ENCODE results near the gene FARP1. TPM values are rescaled to one million over a fixed set of nuclear protein-coding genes. Genes with fewer than 3 reads are reported as not detected.
"Not testable (repeated sequence)": the region's sequence is repeated elsewhere in the genome, so short reads cannot be mapped to it uniquely, and the experiment has no call there.

The FARP1 gene
- total RNA-seq, 2 experiments from 2014 or later: not detected

DNA sequence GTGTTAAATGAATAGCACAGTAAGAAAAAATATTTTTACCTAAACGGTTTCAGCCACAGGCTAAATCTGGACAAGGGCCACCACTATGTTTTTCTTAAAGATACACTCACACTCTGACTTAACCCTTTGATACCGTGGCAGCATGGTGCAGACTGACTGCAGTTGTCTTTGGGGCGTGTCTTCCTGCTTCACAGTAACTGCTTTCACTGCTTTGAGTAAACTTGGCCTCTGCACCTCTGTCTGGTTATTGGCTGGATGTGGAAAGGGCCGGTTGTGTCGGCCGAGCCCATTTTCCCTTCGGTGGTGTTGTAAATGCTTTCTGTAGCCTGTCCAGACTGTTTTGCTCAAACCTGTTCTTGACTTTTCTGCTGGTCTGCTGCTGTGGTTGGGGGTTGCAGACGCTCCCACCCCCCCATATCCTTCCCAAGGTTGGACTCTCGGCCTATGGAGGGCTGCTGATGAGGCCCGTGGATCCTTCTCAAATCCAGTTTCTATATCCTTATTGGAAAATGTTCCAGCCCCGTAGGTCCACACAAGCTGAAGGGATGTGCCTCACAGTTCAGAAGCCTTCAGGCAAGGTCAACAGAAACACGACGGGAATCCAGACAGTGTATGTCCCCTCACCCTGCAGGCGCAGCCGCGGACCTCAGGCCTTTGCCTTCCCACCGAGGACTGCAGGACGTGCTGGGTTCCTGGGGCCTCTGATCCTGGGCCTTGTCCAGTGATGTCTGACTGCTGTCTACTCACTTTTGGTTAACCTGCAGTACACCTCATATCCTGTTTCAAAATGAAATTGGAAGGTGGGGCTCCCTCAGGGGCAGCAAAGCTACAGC is 124.4 kb downstream of the FARP1 start:
- POLR2A ChIA-PET: no interaction called here
- no peaks in the 10 kb centered on the region for H3K79me2 ChIP-seq (ENCODE audit: insufficient read depth, low read depth, low read length)
- TF ChIP-seq, protein P1, sequence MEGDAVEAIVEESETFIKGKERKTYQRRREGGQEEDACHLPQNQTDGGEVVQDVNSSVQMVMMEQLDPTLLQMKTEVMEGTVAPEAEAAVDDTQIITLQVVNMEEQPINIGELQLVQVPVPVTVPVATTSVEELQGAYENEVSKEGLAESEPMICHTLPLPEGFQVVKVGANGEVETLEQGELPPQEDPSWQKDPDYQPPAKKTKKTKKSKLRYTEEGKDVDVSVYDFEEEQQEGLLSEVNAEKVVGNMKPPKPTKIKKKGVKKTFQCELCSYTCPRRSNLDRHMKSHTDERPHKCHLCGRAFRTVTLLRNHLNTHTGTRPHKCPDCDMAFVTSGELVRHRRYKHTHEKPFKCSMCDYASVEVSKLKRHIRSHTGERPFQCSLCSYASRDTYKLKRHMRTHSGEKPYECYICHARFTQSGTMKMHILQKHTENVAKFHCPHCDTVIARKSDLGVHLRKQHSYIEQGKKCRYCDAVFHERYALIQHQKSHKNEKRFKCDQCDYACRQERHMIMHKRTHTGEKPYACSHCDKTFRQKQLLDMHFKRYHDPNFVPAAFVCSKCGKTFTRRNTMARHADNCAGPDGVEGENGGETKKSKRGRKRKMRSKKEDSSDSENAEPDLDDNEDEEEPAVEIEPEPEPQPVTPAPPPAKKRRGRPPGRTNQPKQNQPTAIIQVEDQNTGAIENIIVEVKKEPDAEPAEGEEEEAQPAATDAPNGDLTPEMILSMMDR (conservative IDR thresholded peaks at IDR 0.05; ENCODE audit: low read length): no peak
- no peak for TF ChIP-seq EZH2phosphoT487 (IDR thresholded peaks at IDR 0.05; ENCODE audit: borderline replicate concordance, low read depth, low read length)
- no peaks in the 10 kb centered on the region for H3K9me3 ChIP-seq (ENCODE audit: low read length)
- no peaks in the 10 kb centered on the region for H3K9me2 ChIP-seq (ENCODE audit: insufficient read depth, low read length)
- no peaks in the 10 kb centered on the region for H4K20me1 ChIP-seq (ENCODE audit: insufficient read depth, low read length)
- CTCF ChIA-PET (ENCODE audit: unreplicated experiment): no interaction called here
- no peak for DNase-seq (ENCODE audit: low spot score)
- no peaks in the 10 kb centered on the region for H3K4me1 ChIP-seq (ENCODE audit: insufficient read depth, low read length, poor library complexity, severe bottlenecking)
- intact Hi-C loops (cut with micrococcal nuclease; ENCODE audit: unreplicated experiment): no loop called here
- no peak overlapping the region for H2AFZ ChIP-seq (ENCODE audit: low read length)
- no peak overlapping the region for H3K27ac ChIP-seq (ENCODE audit: low read depth, low read length, poor library complexity, severe bottlenecking)
- no peaks in the 10 kb centered on the region for H3K36me3 ChIP-seq (ENCODE audit: insufficient read depth, low read length)
- no TSS peak for BruUV-seq (replicated peaks)
- no peak overlapping the region for H3K4me3 ChIP-seq (ENCODE audit: low read depth, low read length, poor library complexity, severe bottlenecking)
- H3K4me2 ChIP-seq (ENCODE audit: low read length): no peak overlapping the region

DNA sequence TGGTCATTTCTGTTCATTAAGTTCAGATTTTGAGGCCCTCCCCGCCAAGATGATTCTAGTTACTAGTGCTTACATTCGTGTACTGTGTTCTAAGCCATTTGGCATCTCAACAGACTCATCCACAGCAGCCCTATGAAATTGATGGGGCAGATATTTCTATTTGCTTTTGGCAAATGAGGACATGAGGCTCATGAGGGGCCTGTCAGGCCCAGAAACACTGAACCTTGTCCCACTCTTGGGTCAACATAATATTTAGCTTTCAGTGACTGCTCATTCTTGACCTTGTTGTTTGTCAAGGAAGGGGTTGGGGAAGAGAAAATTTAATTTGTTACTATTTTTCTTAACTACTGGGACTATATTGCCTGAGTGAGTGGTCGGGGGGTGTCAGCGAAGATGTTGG is 126.5 kb downstream of the FARP1 start:
- no peak for DNase-seq (ENCODE audit: low spot score)
- Histone ChIP-seq H3K9me3 (ENCODE audit: low read length) (no peaks in the 10 kb centered on the region), H3K79me2 (ENCODE audit: insufficient read depth, low read depth, low read length) (no peaks in the 10 kb centered on the region), H3K27ac (ENCODE audit: low read depth, low read length, poor library complexity, severe bottlenecking) (no peak overlapping the region), H4K20me1 (ENCODE audit: insufficient read depth, low read length) (no peaks in the 10 kb centered on the region), H3K36me3 (ENCODE audit: insufficient read depth, low read length) (no peaks in the 10 kb centered on the region), H3K4me3 (ENCODE audit: low read depth, low read length, poor library complexity, severe bottlenecking) (no peak overlapping the region), H3K4me2 (ENCODE audit: low read length) (no peak overlapping the region), H3K4me1 (ENCODE audit: insufficient read depth, low read length, poor library complexity, severe bottlenecking) (no peaks in the 10 kb centered on the region), H2AFZ (ENCODE audit: low read length) (no peak overlapping the region), H3K9me2 (ENCODE audit: insufficient read depth, low read length) (no peaks in the 10 kb centered on the region)
- intact Hi-C loops (cut with micrococcal nuclease; ENCODE audit: unreplicated experiment): no loop called here
- CTCF ChIA-PET (ENCODE audit: unreplicated experiment): no interaction called here
- POLR2A ChIA-PET: interaction anchor here (0.5 to 0.7 kb wide), 3 partner anchors 8 to 456 kb away, joined by 3 to 4 read pairs (median 3); no protein-coding TSS in a partner anchor
- BruUV-seq (replicated peaks): no TSS peak
- TF ChIP-seq EZH2phosphoT487 (IDR thresholded peaks at IDR 0.05; ENCODE audit: borderline replicate concordance, low read depth, low read length): no peak
- TF ChIP-seq, protein P1 (conservative IDR thresholded peaks at IDR 0.05; ENCODE audit: low read length): no peak

DNA sequence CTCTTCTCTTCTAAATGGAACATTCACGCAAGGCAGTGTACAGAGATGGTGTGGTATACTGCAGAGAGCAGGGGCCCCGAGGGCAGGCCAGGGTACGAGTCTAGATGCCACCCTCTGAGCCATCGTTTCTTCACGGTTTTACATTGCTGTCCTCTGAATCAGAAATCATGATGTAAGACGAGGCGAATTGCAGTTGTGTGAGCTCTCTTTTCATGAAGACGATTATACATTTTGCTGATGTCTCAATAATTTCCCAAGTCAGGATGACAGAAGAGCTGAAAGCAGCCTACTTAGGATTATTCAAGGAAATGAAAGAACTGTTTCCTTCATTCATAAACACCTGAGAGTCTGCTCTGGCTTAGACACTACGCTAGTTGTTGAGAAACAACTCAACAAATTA is 127.9 kb downstream of the FARP1 start:
- Histone ChIP-seq H2AFZ (ENCODE audit: low read length) (no peak overlapping the region), H4K20me1 (ENCODE audit: insufficient read depth, low read length) (no peaks in the 10 kb centered on the region), H3K9me2 (ENCODE audit: insufficient read depth, low read length) (no peaks in the 10 kb centered on the region), H3K79me2 (ENCODE audit: insufficient read depth, low read depth, low read length) (no peaks in the 10 kb centered on the region), H3K9me3 (ENCODE audit: low read length) (no peaks in the 10 kb centered on the region), H3K4me3 (ENCODE audit: low read depth, low read length, poor library complexity, severe bottlenecking) (no peak overlapping the region), H3K4me2 (ENCODE audit: low read length) (no peak overlapping the region), H3K27ac (ENCODE audit: low read depth, low read length, poor library complexity, severe bottlenecking) (no peak overlapping the region), H3K36me3 (ENCODE audit: insufficient read depth, low read length) (no peaks in the 10 kb centered on the region), H3K4me1 (ENCODE audit: insufficient read depth, low read length, poor library complexity, severe bottlenecking) (no peaks in the 10 kb centered on the region)
- BruUV-seq (replicated peaks): no TSS peak
- DNase-seq (ENCODE audit: low spot score): no peak
- intact Hi-C loops (cut with micrococcal nuclease; ENCODE audit: unreplicated experiment): no loop called here
- POLR2A ChIA-PET: no interaction called here
- CTCF ChIA-PET (ENCODE audit: unreplicated experiment): no interaction called here
- TF ChIP-seq, protein P1 (conservative IDR thresholded peaks at IDR 0.05; ENCODE audit: low read length): no peak
- no peak for TF ChIP-seq EZH2phosphoT487 (IDR thresholded peaks at IDR 0.05; ENCODE audit: borderline replicate concordance, low read depth, low read length)

DNA sequence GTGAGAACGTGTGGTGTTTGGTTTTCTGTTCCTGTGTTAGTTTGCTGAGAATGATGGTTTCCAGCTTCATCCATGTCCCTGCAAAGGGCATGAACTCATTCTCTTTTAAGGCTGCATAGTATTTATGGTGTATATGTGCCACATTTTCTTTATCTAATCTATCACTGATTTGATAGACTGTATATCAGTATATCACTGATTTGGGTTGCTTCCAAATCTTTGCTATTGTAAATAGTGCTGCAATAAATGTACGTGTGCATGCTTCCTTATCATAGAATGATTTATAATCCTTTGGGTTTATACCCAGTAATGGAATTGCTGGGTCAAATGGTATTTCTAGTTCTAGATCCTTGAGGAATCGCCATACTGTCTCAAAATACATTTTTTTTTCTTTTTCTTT is 128.8 kb downstream of the FARP1 start:
- H3K4me1 ChIP-seq (ENCODE audit: insufficient read depth, low read length, poor library complexity, severe bottlenecking); H3K4me3 ChIP-seq (ENCODE audit: low read depth, low read length, poor library complexity, severe bottlenecking); CTCF ChIA-PET (ENCODE audit: unreplicated experiment); BruUV-seq (replicated peaks); H3K9me2 ChIP-seq (ENCODE audit: insufficient read depth, low read length); H3K79me2 ChIP-seq (ENCODE audit: insufficient read depth, low read depth, low read length); H3K27ac ChIP-seq (ENCODE audit: low read depth, low read length, poor library complexity, severe bottlenecking); intact Hi-C loops (cut with micrococcal nuclease; ENCODE audit: unreplicated experiment); POLR2A ChIA-PET; H3K9me3 ChIP-seq (ENCODE audit: low read length); DNase-seq (ENCODE audit: low spot score); H4K20me1 ChIP-seq (ENCODE audit: insufficient read depth, low read length); H2AFZ ChIP-seq (ENCODE audit: low read length); H3K36me3 ChIP-seq (ENCODE audit: insufficient read depth, low read length); H3K4me2 ChIP-seq (ENCODE audit: low read length): not testable (repeated sequence)
